Gastrocnemius medialis (tissue), 4 donors: Measurements from ENCODE around the gene RGS4. TPM values are rescaled to one million over a fixed set of nuclear protein-coding genes. Genes with fewer than 3 reads are reported as not detected.

Experiments
- ATAC-seq, 2 donors: fragments of 150-250 bp; one replicate each; pipeline ENCODE4 v1.9.1; 2016
- DNase-seq, 2 donors: peaks; one replicate each; pipeline ENCODE4 v3.0.0-alpha.2; 2019
- H3K27ac ChIP-seq, 4 donors: fragments of 200-600 bp; sonication (generic); 1 replicate in 1 of 4; 2 replicates in 3 of 4; pipeline ENCODE4 v1.5.1; 2016 to 2018; ENCODE audit warnings: mild to moderate bottlenecking in 2 of 4, moderate library complexity in 1 of 4
- H3K27me3 ChIP-seq, 3 donors: fragments of 200-600 bp; sonication (generic) in 2 of 3; 1 replicate in 1 of 3; 2 replicates in 2 of 3; pipeline versions ENCODE4 v1.5.1 to v1.6.0; 2016 to 2019; ENCODE audit warnings: mild to moderate bottlenecking in 1 of 3, moderate library complexity in 1 of 3
- H3K36me3 ChIP-seq, 2 donors: fragments of 200-600 bp; sonication (generic) in 1 of 2; one replicate each; pipeline ENCODE4 v1.5.1; 2017 to 2018
- H3K4me1 ChIP-seq, 2 donors: fragments of 200-600 bp; sonication (generic) in 1 of 2; one replicate each; pipeline ENCODE4 v1.5.1; 2016 to 2017; ENCODE audit warnings: mild to moderate bottlenecking in 2 of 2
- H3K4me3 ChIP-seq, 4 donors: fragments of 200-600 bp; sonication (generic) in 3 of 4; 1 replicate in 1 of 4; 2 replicates in 3 of 4; pipeline ENCODE4 v1.5.1; 2016 to 2019; ENCODE audit warnings: mild to moderate bottlenecking in 2 of 4
- H3K9me3 ChIP-seq, 3 donors: fragments of 200-600 bp; sonication (generic) in 2 of 3; 1 replicate in 1 of 3; 2 replicates in 2 of 3; pipeline ENCODE4 v1.5.1; 2016 to 2019
- POLR2A ChIP-seq, 2 donors: fragments of 450-650 bp; IDR thresholded peaks; one replicate each; pipeline ENCODE4 v1.6.1; 2017; ENCODE audit warnings: antibody characterized with exemption in 2 of 2, mild to moderate bottlenecking in 2 of 2, moderate library complexity in 2 of 2
- in situ Hi-C, 4 donors: fragments of 200-750 bp; cut with MboI; loops; one replicate each; pipeline versions ENCODE4 v1.15.0 to v1.8.0; 2017; ENCODE audit warnings: low sequenced_read_pairs in 4 of 4
- intact Hi-C: fragments of 100-400 bp; cut with DNase I; formaldehyde crosslinking; loops from one replicate; pipeline ENCODE4 v1.15.1; 2023; ENCODE audit warnings: low total_unique reads
- total RNA-seq, 4 donors: library from RNA; depleted of rRNA; stranded (reverse); fragments of >200 nt; gene quantifications; one replicate each; pipeline versions ENCODE4 v1.1.0 to v1.2.3, GENCODE V29; 2016
- TF ChIP-seq, protein P1 (sequence below), 5 experiments: fragments of 450-650 bp in 3 of 5; fragments of 200-600 bp in 2 of 5; sonication (generic) in 2 of 5; IDR thresholded peaks in 4 of 5; conservative IDR thresholded peaks in 1 of 5; 1 replicate in 4 of 5; 2 replicates in 1 of 5; pipeline ENCODE4 v1.5.1; 2016 to 2019; ENCODE audit warnings: antibody characterized with exemption in 5 of 5, mild to moderate bottlenecking in 3 of 5, moderate library complexity in 3 of 5

RGS4 gene
- total RNA-seq, 4 donors from 2014 or later = not detected

DNA sequence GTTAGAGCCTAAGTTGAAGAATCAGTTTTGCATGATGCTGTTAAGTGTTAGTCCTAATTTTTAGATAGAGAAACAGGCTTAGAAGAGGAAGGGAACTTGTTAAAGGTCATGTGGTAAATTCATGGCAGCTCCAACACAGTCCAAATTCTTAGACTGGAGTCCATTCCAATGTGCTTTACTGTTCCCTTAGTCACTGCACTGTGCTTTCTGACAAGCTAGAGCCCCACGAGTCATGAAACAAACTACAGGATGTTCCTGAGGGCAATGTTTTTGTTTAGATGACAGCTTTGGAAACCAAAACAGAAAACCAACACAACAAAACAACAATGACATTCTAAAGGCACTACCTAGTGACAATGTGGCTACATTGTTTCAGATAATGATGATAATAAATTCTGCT is 23.1 kb upstream of the RGS4 start:
- Histone ChIP-seq H3K36me3 (no peaks in the 10 kb centered on the region), H3K9me3 (no peaks in the 10 kb centered on the region), H3K27me3 (no peaks in the 10 kb centered on the region), H3K27ac (no peak overlapping the region), H3K4me1 (no peaks in the 10 kb centered on the region), H3K4me3 (no peak overlapping the region)
- no peak for ATAC-seq
- no peak for DNase-seq
- intact Hi-C loops = no loop called here
- TF ChIP-seq POLR2A (IDR thresholded peaks at IDR 0.05) = no peak
- TF ChIP-seq, protein P1, sequence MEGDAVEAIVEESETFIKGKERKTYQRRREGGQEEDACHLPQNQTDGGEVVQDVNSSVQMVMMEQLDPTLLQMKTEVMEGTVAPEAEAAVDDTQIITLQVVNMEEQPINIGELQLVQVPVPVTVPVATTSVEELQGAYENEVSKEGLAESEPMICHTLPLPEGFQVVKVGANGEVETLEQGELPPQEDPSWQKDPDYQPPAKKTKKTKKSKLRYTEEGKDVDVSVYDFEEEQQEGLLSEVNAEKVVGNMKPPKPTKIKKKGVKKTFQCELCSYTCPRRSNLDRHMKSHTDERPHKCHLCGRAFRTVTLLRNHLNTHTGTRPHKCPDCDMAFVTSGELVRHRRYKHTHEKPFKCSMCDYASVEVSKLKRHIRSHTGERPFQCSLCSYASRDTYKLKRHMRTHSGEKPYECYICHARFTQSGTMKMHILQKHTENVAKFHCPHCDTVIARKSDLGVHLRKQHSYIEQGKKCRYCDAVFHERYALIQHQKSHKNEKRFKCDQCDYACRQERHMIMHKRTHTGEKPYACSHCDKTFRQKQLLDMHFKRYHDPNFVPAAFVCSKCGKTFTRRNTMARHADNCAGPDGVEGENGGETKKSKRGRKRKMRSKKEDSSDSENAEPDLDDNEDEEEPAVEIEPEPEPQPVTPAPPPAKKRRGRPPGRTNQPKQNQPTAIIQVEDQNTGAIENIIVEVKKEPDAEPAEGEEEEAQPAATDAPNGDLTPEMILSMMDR (IDR thresholded peaks at IDR 0.05 in 4 of 5, conservative IDR thresholded peaks at IDR 0.05 in 1 of 5) = no peak
- in situ Hi-C loops = no loop called here

DNA sequence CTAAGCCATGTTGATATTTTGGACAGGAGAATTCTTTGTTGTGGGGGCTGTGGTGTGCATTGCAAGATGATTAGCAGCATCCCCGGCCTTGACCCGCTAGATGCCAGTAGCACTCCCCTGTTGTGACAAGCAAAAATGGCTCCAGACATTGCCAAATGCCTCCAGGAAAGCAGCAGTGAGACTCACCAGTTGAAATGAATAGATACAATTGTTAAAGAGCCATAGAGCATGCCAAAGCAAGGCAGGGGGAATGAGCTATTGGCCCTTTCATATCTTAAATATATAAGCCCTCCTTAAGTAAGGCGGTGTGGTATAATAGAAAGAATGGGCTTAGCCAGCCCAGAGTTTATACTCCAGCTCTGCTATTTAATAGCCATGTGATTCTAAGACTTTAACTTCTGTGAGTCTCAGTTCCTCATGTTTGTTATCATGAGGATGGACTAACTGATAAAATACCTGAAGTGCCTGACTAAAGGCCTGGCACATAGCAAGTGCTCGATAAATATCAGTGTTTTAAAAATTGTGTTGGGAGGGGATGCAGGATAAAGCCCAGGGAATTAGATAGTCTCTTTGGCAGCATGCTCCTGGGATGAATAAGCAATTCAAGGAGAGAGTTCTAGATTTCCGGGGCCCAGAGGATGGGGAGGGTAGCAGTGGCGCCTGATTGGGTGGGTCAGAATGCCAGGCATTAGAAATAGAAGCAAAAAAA is 21.1 kb upstream of the RGS4 start:
- DNase-seq (no peak), ATAC-seq (no peak)
- Histone ChIP-seq H3K27me3 (no peaks in the 10 kb centered on the region), H3K4me1 (no peaks in the 10 kb centered on the region), H3K4me3 (no peak overlapping the region), H3K36me3 (no peaks in the 10 kb centered on the region), H3K27ac (no peak overlapping the region), H3K9me3 (no peaks in the 10 kb centered on the region)
- TF ChIP-seq POLR2A (IDR thresholded peaks at IDR 0.05) = no peak
- TF ChIP-seq, protein P1 (IDR thresholded peaks at IDR 0.05 in 4 of 5, conservative IDR thresholded peaks at IDR 0.05 in 1 of 5) = no peak
- in situ Hi-C loops = no loop called here
- intact Hi-C loops = no loop called here

DNA sequence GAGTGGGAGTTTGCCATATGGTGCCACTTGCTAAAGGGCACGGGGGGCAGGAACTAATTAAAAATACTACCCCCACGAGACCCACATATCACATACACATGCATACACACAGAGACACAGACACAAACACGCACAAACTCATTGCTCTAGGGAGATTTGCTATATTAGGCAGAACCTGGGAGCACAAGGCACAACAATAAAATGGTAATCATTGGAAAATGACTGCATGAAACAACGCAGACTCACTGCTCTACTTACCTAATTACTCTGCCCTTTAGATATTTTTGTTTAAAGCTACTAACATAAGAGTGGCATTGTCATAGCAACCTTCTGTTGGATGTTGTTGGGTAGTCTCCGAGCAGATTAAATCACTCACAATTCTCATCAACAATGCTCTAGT is 20.3 kb upstream of the RGS4 start:
- Histone ChIP-seq H3K27ac (no peak overlapping the region), H3K27me3 (no peaks in the 10 kb centered on the region), H3K4me3 (no peak overlapping the region), H3K4me1 (no peaks in the 10 kb centered on the region), H3K36me3 (no peaks in the 10 kb centered on the region), H3K9me3 (no peaks in the 10 kb centered on the region)
- ATAC-seq (no peak), DNase-seq (no peak)
- TF ChIP-seq POLR2A (IDR thresholded peaks at IDR 0.05) = no peak
- TF ChIP-seq, protein P1 (IDR thresholded peaks at IDR 0.05 in 4 of 5, conservative IDR thresholded peaks at IDR 0.05 in 1 of 5) = no peak
- intact Hi-C loops (no loop called here), in situ Hi-C loops (no loop called here)

DNA sequence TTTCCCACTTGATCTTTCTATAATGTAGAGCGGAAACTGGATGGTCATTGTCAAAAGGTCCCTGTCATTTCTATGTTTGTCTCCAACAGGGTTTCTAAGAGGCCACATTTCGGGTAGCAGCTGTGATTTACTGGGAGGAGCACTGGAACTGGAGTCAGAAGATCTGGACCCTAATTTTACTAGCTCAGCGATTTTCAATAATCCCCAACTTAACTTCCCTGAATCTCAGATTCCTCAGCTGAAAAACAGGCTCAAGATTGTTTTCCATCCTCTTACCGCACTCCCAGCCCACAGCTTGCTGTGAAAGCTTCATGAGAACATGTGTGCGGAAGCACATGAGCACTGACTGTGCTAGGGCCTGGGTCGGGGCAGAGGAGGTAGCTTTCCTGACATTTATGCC is 19.9 kb upstream of the RGS4 start:
- no peak for DNase-seq
- TF ChIP-seq, protein P1 (IDR thresholded peaks at IDR 0.05 in 4 of 5, conservative IDR thresholded peaks at IDR 0.05 in 1 of 5) = no peak
- TF ChIP-seq POLR2A (IDR thresholded peaks at IDR 0.05) = no peak
- no peak overlapping the region for H3K27ac ChIP-seq

DNA sequence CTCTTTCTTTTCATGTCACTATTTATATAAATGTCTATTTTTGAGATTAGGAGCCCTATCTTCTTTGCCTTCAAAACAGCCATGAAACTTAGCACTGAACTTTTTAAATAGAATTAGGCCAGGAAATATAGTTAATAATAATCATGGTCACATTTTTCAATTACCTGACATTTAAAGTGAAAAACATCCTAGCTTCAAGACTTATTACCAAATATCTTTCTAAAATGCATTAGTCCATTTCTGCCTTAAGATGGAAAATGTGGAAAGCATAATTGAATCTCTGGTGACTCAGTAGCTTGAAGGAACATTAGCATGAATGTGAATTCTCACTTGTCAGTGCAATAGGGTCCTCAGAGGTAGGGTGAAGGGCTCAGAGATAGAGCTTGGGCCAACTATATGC is 18.7 kb upstream of the RGS4 start:
- Histone ChIP-seq H3K36me3 (no peaks in the 10 kb centered on the region), H3K27me3 (no peaks in the 10 kb centered on the region), H3K4me3 (no peak overlapping the region), H3K4me1 (no peaks in the 10 kb centered on the region), H3K27ac (no peak overlapping the region), H3K9me3 (no peaks in the 10 kb centered on the region)
- TF ChIP-seq POLR2A (IDR thresholded peaks at IDR 0.05) = no peak
- TF ChIP-seq, protein P1 (IDR thresholded peaks at IDR 0.05 in 4 of 5, conservative IDR thresholded peaks at IDR 0.05 in 1 of 5) = no peak
- DNase-seq = no peak
- in situ Hi-C loops (loop anchor here in 1 of 4 donors (25.0 kb wide), 1 partner anchor 163 kb away; no protein-coding TSS in a partner anchor), intact Hi-C loops (no loop called here)
- no peak for ATAC-seq

More for the DNA sequence above, 19.9 kb upstream of the RGS4 start:
- H3K4me3 ChIP-seq = no peak overlapping the region
- in situ Hi-C loops (no loop called here), intact Hi-C loops (no loop called here)
- H3K4me1 ChIP-seq = no peaks in the 10 kb centered on the region
- H3K27me3 ChIP-seq = no peaks in the 10 kb centered on the region
- no peak for ATAC-seq
- no peaks in the 10 kb centered on the region for H3K36me3 ChIP-seq
- no peaks in the 10 kb centered on the region for H3K9me3 ChIP-seq
